Measurements from ENCODE around the gene RINT1.
"Not testable (repeated sequence)": the region's sequence is repeated elsewhere in the genome, so short reads cannot be mapped to it uniquely, and the experiment has no call there.

The RINT1 gene

GRCh38 chr7:105532709-105533460 is 884 bp downstream of the RINT1 start:
- no peak for DNase-seq (ENCODE audit: low read depth in 2 of 2)

- no peak for DNase-seq (ENCODE audit: low read depth in 2 of 2)
Measured at GRCh38 chr7:105538339-105538738, 6.3 kb downstream of the RINT1 start.

GRCh38 chr7:105559926-105560325 is 27.9 kb downstream of the RINT1 start:
- DNase-seq (ENCODE audit: low read depth in 2 of 2) = no peak

GRCh38 chr7:105565190-105565589 is 33.2 kb downstream of the RINT1 start:
- DNase-seq (ENCODE audit: low read depth in 2 of 2) = no peak

- no peak for DNase-seq (ENCODE audit: low read depth in 2 of 2)
Measured at GRCh38 chr7:105567024-105567423, 35.0 kb downstream of the RINT1 start.

- DNase-seq (ENCODE audit: low read depth in 2 of 2) = no peak
Measured at GRCh38 chr7:105567821-105568220, 35.8 kb downstream of the RINT1 start.

GRCh38 chr7:105571891-105572290 is 39.9 kb downstream of the RINT1 start:
- DNase-seq (ENCODE audit: low read depth in 2 of 2) = no peak

- no peak for DNase-seq (ENCODE audit: low read depth in 2 of 2)
Measured at GRCh38 chr7:105577251-105577650, 45.2 kb downstream of the RINT1 start.

GRCh38 chr7:105578496-105578895 is 46.5 kb downstream of the RINT1 start:
- DNase-seq (ENCODE audit: low read depth in 2 of 2) = no peak

- no peak for DNase-seq (ENCODE audit: low read depth in 2 of 2)
Measured at GRCh38 chr7:105580022-105580740, 48.2 kb downstream of the RINT1 start.

GRCh38 chr7:105581066-105581811 is 49.2 kb downstream of the RINT1 start, which contains the start of gene EFCAB10:
EFCAB10 (minus strand) TSS chr7:105581493; CDS start chr7:105581463, 30 bp downstream.
- peak; percentile 4 to 26 for DNase-seq (ENCODE audit: low read depth in 2 of 2)

- no peak for DNase-seq (ENCODE audit: low read depth in 2 of 2)
Measured at GRCh38 chr7:105583061-105583460, 51.1 kb downstream of the RINT1 start.

GRCh38 chr7:105584165-105584564 is 52.2 kb downstream of the RINT1 start:
- DNase-seq (ENCODE audit: low read depth in 2 of 2) = no peak

GRCh38 chr7:105585850-105586500 is 54.0 kb downstream of the RINT1 start:
- DNase-seq (ENCODE audit: low read depth in 2 of 2) = no peak

- no peak for DNase-seq (ENCODE audit: low read depth in 2 of 2)
Measured at GRCh38 chr7:105587909-105588635, 56.1 kb downstream of the RINT1 start.

- DNase-seq (ENCODE audit: low read depth in 2 of 2) = peak; percentile 5 to 25
Measured at GRCh38 chr7:105589356-105590077, 57.5 kb downstream of the RINT1 start.

- no peak for DNase-seq (ENCODE audit: low read depth in 2 of 2)
Measured at GRCh38 chr7:105590793-105591192, 58.8 kb downstream of the RINT1 start.

- DNase-seq (ENCODE audit: low read depth in 2 of 2) = no peak
Measured at GRCh38 chr7:105591522-105591921, 59.5 kb downstream of the RINT1 start.

GRCh38 chr7:105594034-105594433 is 62.0 kb downstream of the RINT1 start:
- DNase-seq (ENCODE audit: low read depth in 2 of 2) = no peak

- DNase-seq (ENCODE audit: low read depth in 2 of 2) = no peak
Measured at GRCh38 chr7:105596866-105597265, 64.9 kb downstream of the RINT1 start.

GRCh38 chr7:105599080-105599479 is 67.1 kb downstream of the RINT1 start:
- DNase-seq (ENCODE audit: low read depth in 2 of 2) = not testable (repeated sequence)
